Activated naive CD4-positive, alpha-beta T cell treated with anti-CD3 and anti-CD28 coated beads, Interleukin-2, amount 50 U/mL, for 16 hours (primary cell): ENCODE data around the gene ZNF154.

Experiments used
- DNase-seq: peaks from one replicate; pipeline ENCODE4 v3.0.0-alpha.2; 2020

Gene ZNF154

DNA sequence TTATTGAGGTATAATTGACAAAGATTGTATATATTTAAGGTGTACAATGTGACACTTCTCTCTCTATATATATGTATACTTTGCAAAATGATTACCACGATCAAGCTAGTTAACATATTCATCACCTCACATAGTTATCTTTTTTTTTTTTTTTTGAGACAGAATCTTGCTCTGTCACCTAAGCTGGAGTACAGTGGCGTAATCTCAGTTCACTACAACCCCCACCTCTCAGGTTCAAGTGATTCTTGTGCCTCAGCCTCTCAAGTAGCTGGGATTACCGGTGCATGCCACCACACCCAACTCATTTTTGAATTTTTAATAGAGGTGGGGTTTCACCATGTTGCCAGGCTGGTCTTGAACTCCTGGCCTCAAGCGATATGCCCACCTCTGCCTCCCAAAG, 36.5 kb downstream of the ZNF154 start:
- DNase-seq, result no peak

- no peak for DNase-seq
Measured at GRCh38 chr19:57671124-57671895, 37.7 kb downstream of the ZNF154 start.

DNA sequence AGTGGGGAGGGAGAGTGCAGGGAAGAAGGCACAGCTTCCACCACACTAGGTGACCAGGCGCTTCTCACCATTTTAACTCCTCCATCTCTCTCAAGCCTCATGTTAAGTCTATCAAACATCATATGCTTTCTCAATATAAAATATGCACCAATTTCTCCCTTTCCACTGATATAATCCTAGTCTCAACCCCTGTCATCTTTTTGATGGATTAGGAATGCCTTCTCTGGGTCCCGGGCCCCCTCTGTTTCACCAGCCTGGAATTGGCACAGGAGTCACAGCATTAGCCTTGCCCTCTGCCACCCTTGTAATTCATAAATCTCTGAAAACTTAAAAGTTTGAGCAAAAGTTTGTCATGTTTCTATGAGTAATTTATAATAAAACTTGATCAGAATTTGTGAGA, 40.4 kb downstream of the ZNF154 start, which contains the start of gene ZSCAN4:
Gene ZSCAN4, plus strand, starts transcription at position 301 of the 400 bp plus-strand sequence. CDS start 7,211 bp downstream, outside the sequence.
- no peak for DNase-seq

GRCh38 chr19:57667228-57667627, 41.8 kb downstream of the ZNF154 start:
- DNase-seq, result no peak

- no peak for DNase-seq
Measured at GRCh38 chr19:57665261-57665806, 43.7 kb downstream of the ZNF154 start.

GRCh38 chr19:57664269-57665127, 44.5 kb downstream of the ZNF154 start:
- DNase-seq, result no peak

DNA sequence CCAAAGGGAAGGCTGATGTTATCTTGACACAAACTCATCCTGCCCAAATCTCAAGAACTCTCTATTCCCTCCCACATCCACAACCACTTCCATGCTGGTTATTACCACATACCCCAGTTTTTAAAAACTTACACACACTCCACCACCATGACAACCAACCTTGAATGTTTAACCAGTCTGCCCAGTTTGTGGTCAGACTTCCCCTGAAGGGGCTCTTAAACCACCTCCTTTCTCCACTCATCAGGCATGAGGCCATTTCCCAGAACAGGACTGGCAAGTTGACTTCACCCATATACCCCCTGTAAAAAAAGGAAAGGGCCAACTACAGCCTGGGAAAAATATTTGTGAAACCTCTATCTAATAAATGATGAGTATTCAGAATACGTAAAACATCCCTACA, 52.7 kb downstream of the ZNF154 start:
- no peak for DNase-seq

- no peak for DNase-seq
Measured at GRCh38 chr19:57655443-57655842, 53.6 kb downstream of the ZNF154 start.

GRCh38 chr19:57653689-57654088, 55.3 kb downstream of the ZNF154 start:
- no peak for DNase-seq

- no peak for DNase-seq
Measured at GRCh38 chr19:57651654-57651996, 57.4 kb downstream of the ZNF154 start.

- no peak for DNase-seq
Measured at GRCh38 chr19:57648331-57649003, 60.5 kb downstream of the ZNF154 start.
